Activated naive CD4-positive, alpha-beta T cell treated with Interleukin-2 at 50 U/mL for 16 hours (primary cell): ENCODE results near the gene IQCC.

Experiments
- DNase-seq: peaks from one replicate; pipeline ENCODE4 v3.0.0-alpha.2; 2020

Gene IQCC

DNA sequence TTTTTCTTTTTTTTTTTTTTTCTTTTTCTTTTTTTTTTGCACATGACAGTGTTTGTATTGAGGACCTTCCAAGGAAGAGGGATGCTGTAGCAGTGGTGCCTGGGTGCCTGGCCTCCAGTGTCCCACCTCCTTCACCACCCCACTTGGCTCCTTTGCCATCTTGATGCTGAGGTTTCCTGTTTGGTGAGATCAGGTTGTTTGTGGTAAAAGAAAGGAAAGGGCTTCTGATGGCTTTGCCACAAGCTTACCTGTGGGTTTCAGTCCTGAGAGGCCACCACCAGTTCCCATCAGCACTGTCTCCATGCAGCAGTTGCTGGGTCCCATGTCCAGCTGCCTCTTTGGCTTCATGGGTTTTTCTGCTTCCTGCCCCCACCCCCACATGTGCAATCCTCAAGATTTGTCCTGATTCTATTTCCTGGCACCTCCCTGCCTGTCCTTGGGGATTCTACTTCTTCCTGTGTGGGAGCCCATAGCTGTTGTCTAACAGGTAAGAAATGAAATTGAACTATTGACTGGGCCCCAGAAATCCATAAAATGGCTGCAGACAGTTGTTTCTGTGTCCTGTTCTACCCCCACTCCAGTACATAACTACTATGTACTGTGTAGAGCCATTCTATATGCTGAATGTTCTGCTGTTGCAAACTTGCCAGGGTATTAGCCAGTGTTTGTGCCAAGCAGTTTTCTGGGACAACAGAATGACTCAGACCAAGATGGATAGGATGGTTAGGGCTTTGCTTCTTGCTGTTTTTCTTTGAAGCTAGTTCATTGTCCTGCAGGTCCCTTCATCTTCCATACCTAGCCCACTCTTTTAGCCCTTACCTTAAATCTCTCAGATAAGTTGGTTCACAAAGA is 9.3 kb upstream of the IQCC start:
- DNase-seq: no peak

DNA sequence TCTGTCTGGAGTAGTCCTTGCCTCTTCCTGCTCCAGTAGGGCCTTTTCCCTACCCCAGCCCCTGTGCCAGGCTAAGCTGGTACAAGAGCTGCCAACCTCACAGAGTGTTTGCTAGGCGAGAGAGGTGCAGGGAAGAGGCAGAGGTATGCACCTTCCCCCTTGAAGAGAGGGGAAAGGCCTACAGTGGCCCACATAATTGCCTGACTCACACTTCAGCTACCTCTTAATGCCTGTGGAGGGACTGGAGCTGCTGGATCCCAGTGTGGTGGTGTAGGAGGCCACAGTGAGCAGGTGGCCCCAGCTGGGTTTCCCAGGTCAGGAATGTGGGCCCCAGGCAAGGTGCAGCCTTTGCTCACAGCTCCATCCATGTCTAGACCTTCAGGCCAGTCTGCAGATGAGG is 8.4 kb upstream of the IQCC start:
- DNase-seq: no peak

DNA sequence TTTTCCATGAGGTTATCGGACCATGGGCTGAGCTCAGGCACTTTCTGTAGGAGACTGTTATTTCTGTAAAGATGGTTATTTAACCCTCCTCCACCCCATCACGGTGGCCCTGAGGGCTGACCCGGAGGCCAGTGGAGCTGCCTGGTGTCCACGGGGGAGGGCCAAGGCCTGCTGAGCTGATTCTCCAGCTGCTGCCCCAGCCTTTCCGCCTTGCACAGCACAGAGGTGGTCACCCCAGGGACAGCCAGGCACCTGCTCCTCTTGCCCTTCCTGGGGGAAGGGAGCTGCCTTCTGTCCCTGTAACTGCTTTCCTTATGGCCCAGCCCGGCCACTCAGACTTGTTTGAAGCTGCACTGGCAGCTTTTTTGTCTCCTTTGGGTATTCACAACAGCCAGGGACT is 7.6 kb upstream of the IQCC start:
- no peak for DNase-seq

DNA sequence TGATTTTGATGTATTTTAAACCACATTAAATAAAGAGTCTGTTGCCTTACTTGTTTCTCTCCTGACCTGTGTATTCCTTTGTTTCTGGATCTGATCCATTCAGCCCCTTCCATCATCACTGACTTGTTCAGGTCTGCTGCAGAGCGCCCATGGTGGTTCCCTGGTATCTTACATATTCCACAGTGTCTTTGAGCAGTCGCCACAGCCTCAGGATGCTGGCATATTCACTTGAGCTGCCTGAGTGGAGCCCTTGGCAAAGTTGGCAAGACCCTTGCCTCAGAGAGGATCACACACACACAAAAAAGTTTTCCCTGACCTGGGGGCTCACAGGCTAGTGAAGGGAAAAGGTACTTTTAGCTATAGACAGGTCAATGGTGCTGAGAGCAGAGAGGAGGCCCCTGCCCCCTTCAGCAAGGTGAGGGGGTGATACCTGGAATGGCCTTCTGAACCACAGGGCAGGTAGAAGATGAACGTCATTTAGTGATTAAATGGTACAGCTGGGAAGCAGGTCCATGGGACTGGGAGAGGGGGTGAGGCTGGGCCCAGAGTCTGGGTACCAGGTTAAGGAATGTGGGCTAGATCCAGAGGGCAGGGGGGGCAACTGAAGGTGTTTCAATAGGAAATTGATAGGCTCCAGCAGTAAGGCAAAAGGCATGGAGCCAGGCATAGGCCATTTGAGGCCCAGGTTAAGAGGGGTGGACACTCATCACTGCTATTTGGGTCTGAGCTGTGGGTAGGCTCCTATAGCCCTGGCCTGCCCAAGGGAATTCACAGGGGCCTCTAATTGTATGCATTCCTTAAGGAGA is 7.0 kb upstream of the IQCC start:
- DNase-seq: no peak

DNA sequence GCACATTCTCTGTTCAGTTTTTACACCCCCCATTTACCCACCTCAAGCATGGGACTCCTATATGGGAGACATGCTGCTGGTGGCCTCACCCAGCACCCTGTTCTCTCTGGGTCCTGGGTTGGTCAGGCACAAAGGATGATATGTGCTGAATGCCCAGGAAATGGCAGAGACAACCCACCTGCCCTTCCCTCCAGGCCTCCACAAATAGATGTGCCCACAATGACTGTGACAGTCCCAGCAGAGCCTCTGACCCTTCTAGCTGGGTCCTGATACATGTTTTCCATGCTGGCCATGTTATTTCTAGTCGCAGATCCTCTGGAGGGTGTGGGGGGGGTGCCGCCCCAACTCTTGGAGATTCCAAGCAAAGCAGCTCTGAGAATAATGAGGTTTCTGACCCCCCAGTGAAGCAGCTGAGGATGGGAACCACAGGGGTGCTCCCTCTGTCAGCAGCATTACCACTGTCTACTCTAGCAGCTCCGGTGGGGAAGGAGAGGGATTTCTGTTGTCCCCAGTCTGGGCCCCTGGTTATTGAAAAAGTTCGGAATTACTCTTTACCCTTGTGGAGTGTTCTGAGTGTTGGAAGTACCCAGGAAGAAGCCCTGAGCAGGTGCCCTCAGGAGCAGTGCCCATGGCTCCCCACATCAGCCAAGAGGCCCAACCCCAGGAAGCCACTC is 6.3 kb upstream of the IQCC start:
- DNase-seq: no peak

DNA sequence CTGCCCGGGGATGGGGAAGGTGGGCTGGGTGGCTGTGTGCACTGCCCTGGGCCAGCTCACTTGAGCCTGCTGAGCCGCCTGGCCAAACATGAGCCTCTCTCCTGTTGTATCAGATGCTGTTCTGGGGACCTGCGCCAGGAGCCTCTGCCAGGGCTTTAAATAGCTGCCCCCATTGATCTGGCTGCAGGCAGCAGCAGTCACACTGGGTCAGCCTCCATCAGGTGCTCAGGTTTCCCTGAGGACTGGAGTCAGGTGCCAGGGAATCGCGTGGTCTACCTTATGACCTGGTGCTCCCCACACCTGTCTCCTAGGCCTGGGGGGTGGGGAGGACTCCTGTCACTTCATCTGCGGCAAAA is 5.8 kb upstream of the IQCC start:
- no peak for DNase-seq

DNA sequence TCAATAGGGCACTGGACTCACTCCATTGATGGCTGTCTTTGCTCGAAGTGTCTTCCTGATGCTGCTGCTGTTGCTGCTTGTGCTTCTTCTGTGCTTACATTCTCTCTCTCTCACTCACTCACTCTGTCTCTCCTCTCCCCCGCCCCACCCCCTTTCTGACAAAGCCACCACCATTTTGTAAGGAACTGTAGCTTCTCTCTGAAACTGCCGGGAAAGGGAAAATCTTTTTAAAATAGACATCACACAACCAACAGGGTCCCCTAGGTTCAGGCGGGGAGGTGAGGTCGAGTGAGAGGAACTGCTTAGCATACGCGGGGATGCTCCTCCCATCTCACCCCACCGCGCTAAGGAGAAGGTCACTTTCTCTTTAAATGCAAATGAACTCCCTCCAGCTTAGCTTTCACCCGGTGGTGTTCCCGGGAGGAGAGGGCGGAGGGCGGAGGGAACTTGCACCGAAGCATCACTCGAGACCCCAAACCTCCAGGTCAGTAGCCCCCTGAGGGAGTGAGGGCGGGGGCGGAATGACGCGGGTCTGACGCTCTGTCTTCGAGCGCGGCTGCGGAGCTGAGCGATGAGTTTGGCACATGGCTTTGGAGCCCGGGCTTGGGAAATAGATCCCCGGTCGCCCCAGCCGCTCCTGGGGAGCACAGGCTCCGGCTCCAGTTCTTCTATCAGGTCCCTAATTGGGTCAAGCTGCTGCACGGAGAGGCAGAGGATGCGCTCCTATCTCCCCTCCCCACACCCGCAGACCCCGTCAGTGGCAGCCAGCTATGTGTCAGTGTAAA is 5.1 kb upstream of the IQCC start, which contains the start of gene CCDC28B:
Gene CCDC28B, plus strand, starts transcription at position 370 of the 785 bp plus-strand sequence. CDS start 1,341 bp downstream, outside the sequence.
- peak; percentile 52 for DNase-seq

DNA sequence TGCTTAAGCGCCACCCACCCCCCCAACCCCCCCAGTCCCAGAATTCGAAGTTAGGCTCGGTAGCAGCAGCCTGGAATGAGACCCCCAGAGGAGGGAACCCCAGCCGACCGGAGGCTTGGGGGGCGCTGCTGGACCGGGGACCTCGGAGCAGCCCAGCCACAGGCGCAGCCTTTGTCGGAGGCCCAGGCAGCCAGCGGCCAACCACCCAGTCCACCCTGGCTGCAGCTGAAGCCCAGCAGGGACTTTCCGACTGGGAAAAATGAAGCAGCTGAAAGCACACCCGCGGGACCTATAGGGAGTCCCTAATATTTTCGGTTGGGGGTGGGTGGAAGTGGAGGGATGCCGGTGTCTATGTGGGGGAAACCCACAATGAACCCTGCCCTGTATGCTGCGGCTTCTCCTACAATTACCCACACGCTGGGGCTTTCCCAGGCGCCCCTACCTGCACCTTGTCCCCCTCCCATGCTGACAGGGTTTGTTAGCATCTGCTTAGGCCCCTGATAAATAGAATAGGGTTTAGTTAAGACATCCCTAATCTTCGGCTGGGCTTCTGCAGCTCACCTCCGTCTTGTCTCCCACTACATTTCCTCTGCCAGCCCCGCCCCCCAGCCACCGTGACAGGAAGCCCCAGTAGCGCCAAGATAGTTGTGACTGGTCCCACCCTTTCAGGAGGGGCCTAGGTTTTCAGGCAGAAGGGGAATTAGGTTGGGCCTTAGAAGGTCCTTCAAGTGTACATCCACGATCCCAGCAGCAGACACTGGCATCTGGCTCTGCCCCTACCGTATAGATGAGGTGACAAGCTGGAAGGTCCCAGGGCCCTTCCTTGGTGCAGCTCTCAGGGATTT is 4.2 kb upstream of the IQCC start:
- peak; percentile 76 for DNase-seq

DNA sequence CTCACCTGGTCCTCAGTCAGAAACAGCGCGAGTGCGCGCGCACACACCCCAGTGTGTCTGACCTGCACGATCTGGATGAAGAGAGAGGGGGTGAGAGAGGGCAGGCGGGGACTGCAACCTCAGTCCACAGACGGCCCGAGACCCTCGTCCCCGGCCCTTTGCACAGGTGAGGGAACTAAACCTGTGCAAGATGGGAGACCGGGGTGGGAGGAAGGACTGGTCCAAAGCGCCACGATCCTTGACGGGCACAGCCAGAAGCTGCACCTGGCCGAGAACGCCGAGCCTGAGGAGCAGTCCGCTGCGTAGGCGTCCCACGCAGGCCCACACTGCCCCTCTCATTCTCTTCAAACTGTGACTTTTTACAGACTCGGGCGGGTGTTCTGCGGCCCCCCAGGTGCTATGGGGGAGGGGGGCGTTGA is 519 bp upstream of the IQCC start:
- DNase-seq: no peak

DNA sequence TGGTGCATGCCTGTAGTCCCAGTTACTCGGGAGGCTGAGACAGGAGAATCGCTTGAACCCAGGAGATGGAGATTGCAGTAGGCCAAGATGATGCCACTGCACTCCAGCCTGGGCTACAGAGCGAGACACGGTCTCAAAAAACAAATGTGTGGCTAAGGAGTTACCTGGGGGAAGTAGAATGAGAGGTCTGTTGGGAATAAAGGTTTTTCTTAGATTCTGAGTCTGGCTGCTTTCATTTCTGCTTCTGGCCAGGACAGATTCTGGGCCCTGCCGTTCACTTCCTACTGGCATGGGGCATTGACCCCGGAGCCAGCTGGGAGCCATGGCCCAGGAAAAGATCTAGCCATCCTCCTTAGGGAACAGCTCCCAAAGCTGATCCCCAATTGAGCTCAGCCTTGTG is 3.0 kb downstream of the IQCC start:
- DNase-seq: no peak

DNA sequence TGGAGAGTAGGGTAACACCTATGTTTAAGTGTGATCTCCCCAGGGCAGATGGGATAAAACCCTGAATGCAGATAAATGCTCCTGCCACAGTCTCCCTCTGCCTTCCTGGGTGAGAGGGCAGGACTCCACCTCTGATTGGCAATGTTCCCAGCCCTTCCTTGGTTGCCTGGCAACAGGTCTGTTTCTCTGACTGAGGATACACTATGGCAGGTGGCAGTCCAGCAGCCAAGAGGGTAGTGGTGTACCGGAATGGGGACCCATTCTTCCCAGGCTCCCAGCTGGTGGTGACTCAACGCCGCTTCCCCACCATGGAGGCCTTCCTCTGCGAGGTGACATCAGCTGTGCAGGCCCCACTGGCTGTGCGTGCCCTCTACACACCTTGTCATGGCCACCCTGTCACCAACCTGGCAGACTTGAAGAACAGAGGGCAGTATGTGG is 3.4 kb downstream of the IQCC start, which contains the start of gene DCDC2B:
Gene DCDC2B, plus strand, starts transcription at position 199 of the 438 bp plus-strand sequence. Its CDS starts 5 bp downstream, at position 204.
- no peak for DNase-seq

DNA sequence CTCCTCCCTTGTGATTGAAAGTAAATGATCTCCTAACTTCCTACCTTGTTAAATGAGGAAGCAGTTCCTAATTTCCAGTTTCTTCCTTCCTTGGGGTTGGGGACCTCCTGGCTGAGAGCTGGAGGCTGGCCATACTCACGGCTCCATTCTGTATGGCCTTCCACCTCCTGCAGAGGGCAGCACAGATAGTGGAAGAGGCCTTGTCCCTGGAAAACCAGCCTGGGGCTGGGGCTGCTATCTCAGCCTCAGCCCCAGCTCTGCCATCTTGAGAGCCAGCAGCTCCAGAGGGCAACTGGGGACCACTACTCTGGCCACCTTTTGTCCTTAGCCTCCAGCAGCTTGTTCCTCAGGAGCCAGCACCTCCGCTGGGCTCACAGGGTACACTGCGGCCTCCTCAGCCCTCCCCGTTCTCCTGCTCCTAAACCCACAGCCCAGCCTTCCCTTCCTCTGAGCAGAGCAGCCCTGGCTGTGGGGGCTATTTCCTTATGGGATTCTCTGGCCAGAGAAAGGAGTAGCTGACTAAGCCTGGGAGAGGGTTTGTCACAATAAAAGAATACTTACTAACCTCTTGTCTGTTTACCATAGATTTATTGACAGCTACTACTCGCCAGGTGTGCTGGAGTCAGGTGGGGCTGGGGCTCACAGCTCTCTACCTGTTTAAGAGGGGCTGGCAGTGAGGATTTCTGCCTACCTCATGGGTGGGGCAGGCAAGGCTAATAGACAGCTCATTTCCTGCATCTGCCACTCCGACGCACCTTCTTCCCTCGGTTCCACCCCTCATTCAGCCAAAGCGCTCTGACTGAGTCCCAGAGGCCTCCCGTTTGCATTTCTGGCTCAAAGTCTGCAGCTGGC is 10.4 kb downstream of the IQCC start:
- peak; percentile 63 for DNase-seq

DNA sequence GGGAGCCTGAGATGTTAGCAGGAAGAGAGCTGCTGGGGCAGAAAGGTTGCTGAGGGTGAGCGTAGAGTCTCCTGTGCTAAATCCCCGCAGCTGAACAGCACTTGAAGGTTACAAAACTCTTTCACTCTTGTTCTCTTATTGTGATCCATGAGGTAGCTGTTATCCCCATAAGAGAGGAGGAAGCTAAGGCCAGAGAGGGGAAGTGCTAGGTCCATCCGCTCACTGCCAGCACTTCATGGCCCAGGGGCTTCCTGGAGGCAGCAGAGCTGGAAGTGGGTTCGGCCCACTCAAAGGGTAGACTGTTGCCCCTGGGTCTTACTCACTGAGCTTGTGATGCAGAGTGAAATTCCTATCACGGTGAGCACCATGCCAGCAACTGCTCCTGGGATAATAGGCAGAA is 11.1 kb downstream of the IQCC start:
- no peak for DNase-seq

DNA sequence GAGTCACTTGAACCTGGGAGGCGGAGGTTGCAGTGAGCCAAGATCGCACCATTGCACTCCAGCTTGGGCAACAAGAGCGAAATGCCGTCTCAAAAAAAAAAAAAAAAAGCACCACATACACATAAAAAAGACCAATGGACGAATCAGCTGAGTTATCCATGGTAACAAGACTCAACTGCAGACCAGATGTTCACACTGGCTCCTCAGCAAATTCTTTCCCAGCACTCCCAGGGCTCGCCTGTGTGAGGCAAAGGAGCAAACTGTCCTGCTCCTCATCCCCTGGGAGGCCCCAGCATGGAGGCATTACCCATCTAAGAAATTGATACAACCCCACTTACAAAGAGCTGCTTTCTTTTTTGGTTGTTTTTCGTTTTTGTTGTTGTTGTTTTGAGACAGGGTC is 13.6 kb downstream of the IQCC start:
- no peak for DNase-seq

DNA sequence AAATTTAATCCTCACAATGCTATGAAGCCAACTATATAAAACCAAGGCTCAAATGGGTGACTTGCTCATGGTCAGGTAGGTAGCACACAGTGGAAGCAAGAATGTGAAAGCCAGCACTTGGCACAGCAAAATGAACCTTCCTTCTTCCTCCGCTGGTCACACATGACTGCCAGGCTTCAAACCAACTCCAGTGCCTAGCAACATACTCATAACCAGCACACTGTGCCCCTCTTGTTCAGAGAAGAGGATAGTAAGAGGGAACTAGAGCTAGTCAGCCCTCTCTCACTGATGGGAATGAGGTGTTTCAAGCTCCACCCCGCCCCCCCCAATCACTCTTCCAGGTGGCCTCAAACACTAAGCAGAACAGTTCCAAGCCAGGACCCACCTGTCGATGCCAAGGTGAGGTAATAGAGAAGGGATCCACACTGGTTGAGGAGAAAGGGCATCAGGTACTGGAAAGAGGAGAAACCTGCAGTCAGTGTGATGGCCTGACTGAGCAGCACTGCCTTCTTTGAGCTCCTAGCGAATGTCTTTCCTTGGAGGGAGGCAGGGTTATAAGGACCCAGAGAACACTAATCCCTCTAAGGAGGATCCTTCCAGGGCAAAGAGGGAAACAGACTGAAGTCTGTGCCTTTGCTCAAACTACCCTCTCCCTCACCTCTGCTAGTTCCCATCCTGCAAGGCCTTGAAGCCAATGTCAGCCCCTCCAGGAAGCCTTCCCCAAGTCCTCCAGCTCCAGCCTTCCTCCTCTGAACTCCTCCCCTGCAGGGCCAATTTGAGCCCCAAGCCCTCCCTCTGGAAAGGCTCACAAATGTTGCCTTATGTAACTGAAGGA is 15.5 kb downstream of the IQCC start:
- DNase-seq: no peak

DNA sequence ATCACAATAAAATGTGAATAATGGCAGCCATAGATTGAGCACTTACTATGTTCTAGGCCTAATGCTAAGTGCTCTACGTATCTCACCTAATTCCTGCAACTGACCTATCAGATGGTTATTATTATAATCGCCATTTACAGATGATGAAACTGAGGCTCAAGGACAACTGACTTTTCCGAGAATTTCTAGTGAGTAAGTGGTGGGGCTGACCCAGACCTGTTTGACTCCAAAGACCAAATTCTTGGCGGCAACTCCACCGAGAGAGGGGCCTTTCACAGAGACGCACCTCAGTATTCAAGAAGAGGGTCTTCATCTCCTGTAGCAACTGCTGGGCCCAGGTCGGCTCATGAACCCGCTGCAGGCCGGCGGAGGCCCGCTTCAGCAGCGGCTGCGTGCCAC is 16.1 kb downstream of the IQCC start:
- no peak for DNase-seq

DNA sequence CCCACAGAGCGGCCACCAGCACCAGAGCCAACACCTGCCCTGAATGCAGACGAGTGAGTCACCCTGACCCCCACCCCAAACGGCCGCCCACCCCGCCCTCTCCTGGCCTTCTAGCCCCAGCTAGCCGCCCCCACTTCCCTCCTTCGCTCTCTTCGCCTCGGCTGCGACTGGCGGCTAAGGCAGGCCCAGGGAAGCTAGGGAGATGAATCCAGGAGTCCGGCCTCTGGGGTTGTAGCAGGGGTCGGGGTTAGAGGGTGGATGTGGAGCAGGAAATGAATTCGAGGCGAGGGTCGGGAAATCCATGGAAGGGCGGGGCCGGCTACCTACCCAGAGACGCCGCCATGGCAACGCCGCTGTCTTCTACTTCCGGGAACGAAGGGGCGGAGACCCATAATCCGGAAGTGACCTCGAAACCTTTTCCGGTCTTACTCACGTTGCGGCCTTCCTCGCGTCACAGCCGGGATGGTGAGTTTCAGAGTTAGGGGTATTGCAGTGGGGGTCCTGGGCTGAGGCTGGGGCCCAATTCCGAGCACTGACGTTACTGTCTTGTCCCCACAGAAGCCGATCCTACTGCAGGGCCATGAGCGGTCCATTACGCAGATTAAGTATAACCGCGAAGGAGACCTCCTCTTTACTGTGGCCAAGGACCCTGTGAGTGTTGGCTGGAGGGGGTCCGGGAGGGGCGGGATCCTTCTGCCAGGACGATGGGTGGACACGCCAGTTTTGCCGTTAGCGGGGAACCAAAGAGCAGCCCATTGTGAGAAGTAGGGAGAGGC is 16.7 kb downstream of the IQCC start, which contains the start of the genes EIF3I and TMEM234:
Gene EIF3I, plus strand, starts transcription at position 428 of the 776 bp plus-strand sequence. Its CDS starts 35 bp downstream, at position 463.
Gene TMEM234, minus strand, starts transcription at position 374 of the 776 bp plus-strand sequence. Its CDS starts 31 bp downstream, at position 343.
- peak; percentile 93 for DNase-seq

DNA sequence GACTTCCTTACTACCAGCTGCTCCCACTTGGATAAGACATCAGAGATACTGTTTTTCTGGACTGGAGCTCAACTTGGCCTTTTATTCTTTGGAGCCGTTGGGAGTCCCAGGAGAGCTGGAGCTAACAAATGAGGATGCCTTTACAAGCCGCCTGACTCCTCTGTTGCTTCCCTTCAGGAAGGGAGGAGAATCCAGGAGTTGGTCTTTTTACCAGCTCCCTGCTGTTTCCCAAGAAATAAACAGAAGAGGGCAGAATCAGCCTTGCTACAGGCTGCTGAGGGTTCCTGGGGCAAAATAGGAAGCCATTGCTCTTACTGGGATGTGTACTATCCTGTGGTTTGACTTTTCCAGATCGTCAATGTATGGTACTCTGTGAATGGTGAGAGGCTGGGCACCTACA is 18.2 kb downstream of the IQCC start:
- no peak for DNase-seq
